Heart left ventricle (tissue), 16 donors: Measurements from ENCODE around the gene SMAD3. TPM values are rescaled to one million over a fixed set of nuclear protein-coding genes. Genes with fewer than 3 reads are reported as not detected.

Experiments used
- ATAC-seq, 4 donors: fragments of 200-7000 bp; cut with Tn5 transposase; one replicate each; pipeline ENCODE4 v1.9.1; 2020 to 2022; ENCODE audit warnings: moderate library complexity in 4 of 4, mild to moderate bottlenecking in 3 of 4, moderate number of reproducible peaks in 1 of 4
- DNase-seq, 5 donors: peaks; one replicate each; pipeline ENCODE4 v3.0.0-alpha.2; 2020
- H3K27ac ChIP-seq, 12 donors: fragments of 200-600 bp; sonication (generic) in 4 of 12; one replicate each; pipeline versions ENCODE4 v1.5.0 to v1.8.0; 2016 to 2022; ENCODE audit warnings: mild to moderate bottlenecking in 2 of 12
- H3K27me3 ChIP-seq, 9 donors: fragments of 200-600 bp; sonication (generic) in 2 of 9; one replicate each; pipeline versions ENCODE4 v1.5.1 to v1.8.0; 2016 to 2022; ENCODE audit warnings: mild to moderate bottlenecking in 3 of 9
- H3K36me3 ChIP-seq, 9 donors: fragments of 200-600 bp; sonication (generic) in 2 of 9; one replicate each; pipeline versions ENCODE4 v1.5.0 to v1.8.0; 2018 to 2022; ENCODE audit warnings: mild to moderate bottlenecking in 2 of 9
- H3K4me1 ChIP-seq, 12 donors: fragments of 200-600 bp; sonication (generic) in 4 of 12; one replicate each; pipeline versions ENCODE4 v1.5.0 to v1.8.0; 2016 to 2022; ENCODE audit warnings: mild to moderate bottlenecking in 3 of 12
- H3K4me3 ChIP-seq, 12 donors: fragments of 200-600 bp; sonication (generic) in 4 of 12; one replicate each; pipeline versions ENCODE4 v1.5.0 to v1.8.0; 2017 to 2022; ENCODE audit warnings: mild to moderate bottlenecking in 9 of 12, moderate library complexity in 4 of 12
- H3K9me3 ChIP-seq, 12 donors: fragments of 200-600 bp; sonication (generic) in 4 of 12; one replicate each; pipeline versions ENCODE4 v1.5.0 to v1.8.0; 2016 to 2022; ENCODE audit warnings: mild to moderate bottlenecking in 1 of 12
- CTCF ChIP-seq, 12 donors: fragments of 200-600 bp; sonication (generic) in 4 of 12; IDR thresholded peaks; one replicate each; pipeline versions ENCODE4 v1.5.0 to v1.8.0; 2018 to 2022; ENCODE audit warnings: antibody characterized with exemption in 12 of 12, mild to moderate bottlenecking in 5 of 12
- POLR2A ChIP-seq, 2 donors: fragments of 450-650 bp; IDR thresholded peaks; one replicate each; pipeline ENCODE4 v1.6.1; 2017; ENCODE audit warnings: antibody characterized with exemption in 2 of 2, mild to moderate bottlenecking in 2 of 2, moderate library complexity in 2 of 2
- WGBS, 4 donors: extraction: QIAGEN DNeasy Blood & Tissue Kit in 2 of 4; methylation state at CpG; one replicate each; pipeline versions ENCODE4 v1.1.5 to v1.1.7; 2013 to 2018; 5-methylcytosine and 5-hydroxymethylcytosine counted together
- intact Hi-C, 10 donors: fragments of 100-400 bp; cut with DNase I; formaldehyde crosslinking; loops; one replicate each; pipeline versions ENCODE4 v1.11.1 to v1.14.2; 2022
- polyA plus RNA-seq, 2 donors: library from polyadenylated mRNA; stranded (reverse); fragments of 200-250 nt; gene quantifications; one replicate each; pipeline ENCODE4 v1.2.3, GENCODE V29; 2013
- total RNA-seq, 9 donors: library from RNA; depleted of rRNA in 2 of 9; stranded (reverse); fragments of >200 nt in 2 of 9; fragmentation: NEBNext Ultra II Directional in 3 of 9; extraction: Animal tissue kit (Norgen Biotek cat#: 25700) in 3 of 9; gene quantifications; one replicate each; pipeline versions ENCODE4 v1.1.0 to v1.2.4, GENCODE V29; 2016 to 2023
- donor health status: ischemic (EF 13 %, LVEDD 7.1; RV severe dilation, severe dysfunction).
- donor health status: healthy with polysubstance abuse.
- donor health status: DM: no; HTN: yes; CAD: no.
- donor health status: DM: no; HTN: no; CAD: no.
- donor health status: ischemic (EF 25% LVEDD 6.9; RV normal size, moderate dysfunction).
- donor health status: ischemic (EF 25% LVEDD 5.7; RV mildly dilated, moderate dysfunction).
- donor health status: healthy.
- donor health status: DM: yes; HTN: yes; CAD: no.
- donor health status: ischemic (EF 35%, LVEDD 5.7; RV mildly dilated, moderate dysfunction).
- donor health status: nonischemic (EF 11% LVEDD 7.7; RV severe dilation, severe dysfunction).
- donor health status: DM: yes; HTN: yes; CAD: no.
- donor health status: PGD.
- donor health status: ischemic (EF 29% LVEDD 5.4; RV normal size, mild dysfunction).
- donor health status: nonischemic (EF 23%, LVEDD 6.1; RV moderate dilation, normal function).

Gene SMAD3
- total and polyA plus RNA-seq, 11 donors, result 5.6 to 34.3 (median 15.3) TPM

GRCh38 chr15:67210555-67211168 is 145.3 kb downstream of the SMAD3 start:
- H3K27me3 ChIP-seq, result no peaks in the 10 kb centered on the region
- no peak for ATAC-seq
- peaks cover 0 to 35% (median 28%) of the 10 kb centered on the region in 9 donors for H3K36me3 ChIP-seq
- DNase-seq, result no peak
- no peak overlapping the region for H3K27ac ChIP-seq
- intact Hi-C loops, result no loop called here
- WGBS, 4 donors, result 93 to 97% (median 95%) methylated on average over 5 of the region's 5 CpGs
- no peak overlapping the region for H3K4me3 ChIP-seq
- no peak for TF ChIP-seq CTCF (IDR thresholded peaks at IDR 0.05)
- TF ChIP-seq POLR2A (IDR thresholded peaks at IDR 0.05), result no peak
- peaks cover 0 to 4% (median 0%) of the 10 kb centered on the region in 12 donors for H3K4me1 ChIP-seq
- H3K9me3 ChIP-seq, result no peaks in the 10 kb centered on the region

- Histone ChIP-seq H3K4me3 (no peak overlapping the region), H3K27ac (no peak overlapping the region), H3K9me3 (no peaks in the 10 kb centered on the region), H3K27me3 (no peaks in the 10 kb centered on the region), H3K4me1 (peaks cover 0 to 4% (median 0%) of the 10 kb centered on the region in 12 donors), H3K36me3 (peaks cover 0 to 15% (median 14%) of the 10 kb centered on the region in 9 donors)
- no peak for DNase-seq
- WGBS, 4 donors, result 95 to 97% (median 97%) methylated on average over 4 of the region's 4 CpGs
- ATAC-seq, result no peak
- intact Hi-C loops, result no loop called here
- no peak for TF ChIP-seq POLR2A (IDR thresholded peaks at IDR 0.05)
Measured at GRCh38 chr15:67212684-67213367, 147.4 kb downstream of the SMAD3 start.

GRCh38 chr15:67215102-67215501 is 149.7 kb downstream of the SMAD3 start:
- no peak for ATAC-seq
- TF ChIP-seq POLR2A (IDR thresholded peaks at IDR 0.05) (no peak), CTCF (IDR thresholded peaks at IDR 0.05) (no peak)
- 83 to 95% (median 86%) methylated on average over 6 of the region's 6 CpGs for WGBS, 4 donors
- H3K4me3 ChIP-seq, result no peak overlapping the region
- intact Hi-C loops, result no loop called here
- H3K27me3 ChIP-seq, result no peaks in the 10 kb centered on the region
- no peak overlapping the region for H3K27ac ChIP-seq
- no peaks in the 10 kb centered on the region for H3K4me1 ChIP-seq
- H3K9me3 ChIP-seq, result no peaks in the 10 kb centered on the region
- DNase-seq, result no peak
- H3K36me3 ChIP-seq, result peaks cover 0 to 4% (median 0%) of the 10 kb centered on the region in 9 donors

- DNase-seq (no peak), ATAC-seq (no peak)
- H3K4me1 ChIP-seq, result no peaks in the 10 kb centered on the region
- H3K4me3 ChIP-seq, result no peak overlapping the region
- H3K36me3 ChIP-seq, result no peaks in the 10 kb centered on the region
- intact Hi-C loops, result no loop called here
- H3K9me3 ChIP-seq, result no peaks in the 10 kb centered on the region
- no peak overlapping the region for H3K27ac ChIP-seq
- no peaks in the 10 kb centered on the region for H3K27me3 ChIP-seq
- TF ChIP-seq CTCF (IDR thresholded peaks at IDR 0.05), result no peak
- TF ChIP-seq POLR2A (IDR thresholded peaks at IDR 0.05), result no peak
Measured at GRCh38 chr15:67216859-67217258, 151.5 kb downstream of the SMAD3 start.
